ENCODE measurements around the gene AIRE.

DNA sequence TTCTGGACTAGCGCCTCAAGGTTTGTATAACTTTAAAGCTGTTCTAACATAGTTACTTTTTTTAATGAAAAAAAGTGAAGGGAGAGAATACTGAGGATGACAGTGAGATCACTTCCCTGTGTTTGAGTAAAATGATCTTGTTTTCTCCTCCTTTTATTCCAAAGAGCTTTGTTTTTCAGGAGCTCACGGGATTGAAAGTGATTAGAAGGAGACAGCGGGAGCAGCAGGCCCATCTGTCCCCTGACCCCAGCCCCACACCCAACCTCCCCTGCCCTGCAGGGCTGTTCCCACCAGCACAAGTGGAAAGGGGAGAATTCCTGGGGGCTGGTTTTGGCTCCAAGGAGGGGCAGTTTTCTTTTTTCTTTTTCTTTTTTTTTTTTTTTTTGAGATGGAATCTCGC, 21.9 kb upstream of the AIRE start:
- TF ChIP-seq, protein P1, sequence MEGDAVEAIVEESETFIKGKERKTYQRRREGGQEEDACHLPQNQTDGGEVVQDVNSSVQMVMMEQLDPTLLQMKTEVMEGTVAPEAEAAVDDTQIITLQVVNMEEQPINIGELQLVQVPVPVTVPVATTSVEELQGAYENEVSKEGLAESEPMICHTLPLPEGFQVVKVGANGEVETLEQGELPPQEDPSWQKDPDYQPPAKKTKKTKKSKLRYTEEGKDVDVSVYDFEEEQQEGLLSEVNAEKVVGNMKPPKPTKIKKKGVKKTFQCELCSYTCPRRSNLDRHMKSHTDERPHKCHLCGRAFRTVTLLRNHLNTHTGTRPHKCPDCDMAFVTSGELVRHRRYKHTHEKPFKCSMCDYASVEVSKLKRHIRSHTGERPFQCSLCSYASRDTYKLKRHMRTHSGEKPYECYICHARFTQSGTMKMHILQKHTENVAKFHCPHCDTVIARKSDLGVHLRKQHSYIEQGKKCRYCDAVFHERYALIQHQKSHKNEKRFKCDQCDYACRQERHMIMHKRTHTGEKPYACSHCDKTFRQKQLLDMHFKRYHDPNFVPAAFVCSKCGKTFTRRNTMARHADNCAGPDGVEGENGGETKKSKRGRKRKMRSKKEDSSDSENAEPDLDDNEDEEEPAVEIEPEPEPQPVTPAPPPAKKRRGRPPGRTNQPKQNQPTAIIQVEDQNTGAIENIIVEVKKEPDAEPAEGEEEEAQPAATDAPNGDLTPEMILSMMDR (conservative IDR thresholded peaks at IDR 0.05 in 1 of 2, IDR thresholded peaks at IDR 0.05 in 1 of 2; ENCODE audit: extremely low read depth in 1 of 2, insufficient read depth in 1 of 2, low read depth in 1 of 2, low read length in 2 of 2), result no peak
- TF ChIP-seq EZH2 (IDR thresholded peaks at IDR 0.05; ENCODE audit: borderline replicate concordance, low read length), result no peak

All from mammary epithelial cell (primary cell).